ENCODE data around the gene DCBLD1.
"Not testable (repeated sequence)": the region's sequence is repeated elsewhere in the genome, so short reads cannot be mapped to it uniquely, and the experiment has no call there.

DCBLD1 gene

DNA sequence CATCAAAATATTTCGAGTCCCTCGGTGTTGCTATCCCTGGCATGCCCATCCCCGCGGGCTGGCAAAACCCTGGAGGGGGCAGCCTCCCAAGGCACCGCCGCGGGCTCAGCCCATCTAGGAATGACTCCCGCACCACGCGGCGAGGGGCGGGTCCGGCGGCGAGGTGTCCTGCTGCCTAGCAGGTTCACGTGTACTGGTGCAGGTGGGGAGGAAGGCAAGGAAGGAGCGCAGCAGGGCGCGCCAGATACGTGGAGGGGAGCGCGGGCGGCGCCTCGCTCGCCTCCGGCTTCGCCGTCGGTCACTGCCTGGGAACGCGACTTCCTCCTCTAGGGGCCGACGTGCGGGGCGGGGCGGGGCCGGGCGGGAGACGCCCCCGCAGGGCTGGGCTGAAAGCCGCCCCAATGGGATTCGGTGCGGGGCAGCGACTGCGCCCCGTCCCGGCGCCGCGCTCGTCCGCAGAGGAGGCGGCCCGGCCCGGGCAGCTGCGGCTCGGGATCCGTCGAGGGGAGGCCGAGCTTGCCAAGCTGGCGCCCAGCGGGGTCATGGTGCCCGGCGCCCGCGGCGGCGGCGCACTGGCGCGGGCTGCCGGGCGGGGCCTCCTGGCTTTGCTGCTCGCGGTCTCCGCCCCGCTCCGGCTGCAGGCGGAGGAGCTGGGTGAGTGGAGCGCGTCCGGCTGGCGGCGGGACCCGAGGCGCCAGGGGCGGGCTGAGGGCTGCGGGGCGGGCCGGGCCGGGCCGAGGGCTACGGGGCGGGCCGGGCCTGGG is at the start of gene DCBLD1:
Gene DCBLD1, plus strand, starts transcription at position 435 of the 764 bp plus-strand sequence. Its CDS starts 108 bp downstream, at position 543.
- H3K27ac ChIP-seq (ENCODE audit: low read depth, low read length): no peak within 1 kb of the TSS
- 0 out of 2 replicates have a peak, but pooled peaks cover 4% of the 10 kb centered on the region for H3K9me3 ChIP-seq (ENCODE audit: control insufficient read depth, insufficient read depth, low read length)
- peak within 1 kb of the TSS; percentile 44 for H3K4me3 ChIP-seq (ENCODE audit: low read length)
- H3K9me2 ChIP-seq (replicated peaks; ENCODE audit: control insufficient read depth, low read length): no peaks in the 10 kb centered on the region
- no peaks in the 10 kb centered on the region for H3K36me3 ChIP-seq (ENCODE audit: control insufficient read depth, low read length)
- no peaks in the 10 kb centered on the region for H3K4me1 ChIP-seq (ENCODE audit: control insufficient read depth, low read length)
- no peaks in the 10 kb centered on the region for H3K79me2 ChIP-seq (ENCODE audit: control insufficient read depth, low read length)
- no peak for TF ChIP-seq EZH2phosphoT487 (IDR thresholded peaks at IDR 0.05; ENCODE audit: borderline replicate concordance, low read length)
- TF ChIP-seq, protein P1, sequence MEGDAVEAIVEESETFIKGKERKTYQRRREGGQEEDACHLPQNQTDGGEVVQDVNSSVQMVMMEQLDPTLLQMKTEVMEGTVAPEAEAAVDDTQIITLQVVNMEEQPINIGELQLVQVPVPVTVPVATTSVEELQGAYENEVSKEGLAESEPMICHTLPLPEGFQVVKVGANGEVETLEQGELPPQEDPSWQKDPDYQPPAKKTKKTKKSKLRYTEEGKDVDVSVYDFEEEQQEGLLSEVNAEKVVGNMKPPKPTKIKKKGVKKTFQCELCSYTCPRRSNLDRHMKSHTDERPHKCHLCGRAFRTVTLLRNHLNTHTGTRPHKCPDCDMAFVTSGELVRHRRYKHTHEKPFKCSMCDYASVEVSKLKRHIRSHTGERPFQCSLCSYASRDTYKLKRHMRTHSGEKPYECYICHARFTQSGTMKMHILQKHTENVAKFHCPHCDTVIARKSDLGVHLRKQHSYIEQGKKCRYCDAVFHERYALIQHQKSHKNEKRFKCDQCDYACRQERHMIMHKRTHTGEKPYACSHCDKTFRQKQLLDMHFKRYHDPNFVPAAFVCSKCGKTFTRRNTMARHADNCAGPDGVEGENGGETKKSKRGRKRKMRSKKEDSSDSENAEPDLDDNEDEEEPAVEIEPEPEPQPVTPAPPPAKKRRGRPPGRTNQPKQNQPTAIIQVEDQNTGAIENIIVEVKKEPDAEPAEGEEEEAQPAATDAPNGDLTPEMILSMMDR (IDR thresholded peaks at IDR 0.05; ENCODE audit: low read depth, low read length, poor library complexity, severe bottlenecking): no peak
- no peaks in the 10 kb centered on the region for H3F3A ChIP-seq (ENCODE audit: control insufficient read depth, insufficient read depth)
- peaks cover 41% of the 10 kb centered on the region for H3K27me3 ChIP-seq (ENCODE audit: control insufficient read depth, low read length)
- H3K4me2 ChIP-seq (ENCODE audit: low read length): peak within 1 kb of the TSS; percentile 64
- H4K20me1 ChIP-seq (ENCODE audit: control insufficient read depth, insufficient read depth, low read depth, low read length): no peaks in the 10 kb centered on the region

DNA sequence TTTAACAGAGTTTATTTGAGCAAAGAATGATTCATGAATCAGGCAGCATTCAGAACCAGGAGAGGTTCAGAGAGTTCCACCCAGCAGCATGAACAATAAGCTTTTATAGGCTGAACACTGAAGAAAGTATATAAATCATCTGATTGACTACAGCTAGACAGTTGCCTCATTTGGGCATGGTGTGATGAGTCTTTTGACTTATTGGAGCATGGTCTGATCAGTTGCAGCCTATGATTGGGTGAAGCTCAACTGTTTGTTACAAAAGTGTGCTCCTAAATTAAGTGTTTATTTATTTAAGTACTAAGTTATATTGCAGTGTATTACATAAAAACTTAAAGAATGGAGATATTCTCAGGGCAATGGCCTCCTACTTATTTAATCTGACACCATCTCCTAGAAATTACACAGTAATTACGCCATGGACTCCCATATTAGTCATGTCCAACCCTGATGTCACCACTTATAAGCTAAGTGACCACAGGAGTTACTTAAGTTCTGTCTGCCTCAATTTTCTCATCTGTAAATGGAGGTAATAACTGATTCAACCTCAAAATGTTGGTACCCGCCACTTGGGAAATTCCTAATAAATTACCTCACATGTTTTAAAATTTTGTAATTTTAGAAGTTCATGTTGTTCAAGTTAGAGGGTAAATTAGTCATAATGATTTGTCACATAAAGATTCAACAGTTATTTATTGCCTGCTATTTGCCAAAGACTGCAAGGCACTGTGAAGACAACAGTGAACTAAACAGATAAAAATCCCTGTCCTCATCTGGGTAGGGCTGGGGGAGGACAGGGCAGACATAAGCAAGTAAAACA is 41.6 kb upstream of the DCBLD1 start:
- no peak for TF ChIP-seq EZH2phosphoT487 (IDR thresholded peaks at IDR 0.05; ENCODE audit: borderline replicate concordance, low read length)
- TF ChIP-seq, protein P1 (IDR thresholded peaks at IDR 0.05; ENCODE audit: low read depth, low read length, poor library complexity, severe bottlenecking): no peak
- Histone ChIP-seq H4K20me1 (ENCODE audit: control insufficient read depth, insufficient read depth, low read depth, low read length) (no peaks in the 10 kb centered on the region), H3K4me2 (ENCODE audit: low read length) (no peak overlapping the region), H3K4me3 (ENCODE audit: low read length) (no peak overlapping the region), H3K27me3 (ENCODE audit: control insufficient read depth, low read length) (0 out of 2 replicates have a peak, but pooled peaks cover 5% of the 10 kb centered on the region), H3F3A (ENCODE audit: control insufficient read depth, insufficient read depth) (no peaks in the 10 kb centered on the region), H3K27ac (ENCODE audit: low read depth, low read length) (no peak overlapping the region), H3K79me2 (ENCODE audit: control insufficient read depth, low read length) (no peaks in the 10 kb centered on the region), H3K4me1 (ENCODE audit: control insufficient read depth, low read length) (no peaks in the 10 kb centered on the region), H3K9me3 (ENCODE audit: control insufficient read depth, insufficient read depth, low read length) (no peaks in the 10 kb centered on the region), H3K36me3 (ENCODE audit: control insufficient read depth, low read length) (no peaks in the 10 kb centered on the region), H3K9me2 (replicated peaks; ENCODE audit: control insufficient read depth, low read length) (no peaks in the 10 kb centered on the region)

- no peaks in the 10 kb centered on the region for H3F3A ChIP-seq (ENCODE audit: control insufficient read depth, insufficient read depth)
- no peaks in the 10 kb centered on the region for H3K4me1 ChIP-seq (ENCODE audit: control insufficient read depth, low read length)
- H3K36me3 ChIP-seq (ENCODE audit: control insufficient read depth, low read length): no peaks in the 10 kb centered on the region
- H4K20me1 ChIP-seq (ENCODE audit: control insufficient read depth, insufficient read depth, low read depth, low read length): no peaks in the 10 kb centered on the region
- H3K4me3 ChIP-seq (ENCODE audit: low read length): no peak overlapping the region
- no peak overlapping the region for H3K27ac ChIP-seq (ENCODE audit: low read depth, low read length)
- no peaks in the 10 kb centered on the region for H3K79me2 ChIP-seq (ENCODE audit: control insufficient read depth, low read length)
- H3K27me3 ChIP-seq (ENCODE audit: control insufficient read depth, low read length): 0 out of 2 replicates have a peak, but pooled peaks cover 7% of the 10 kb centered on the region
- TF ChIP-seq, protein P1 (IDR thresholded peaks at IDR 0.05; ENCODE audit: low read depth, low read length, poor library complexity, severe bottlenecking): no peak
- no peak for TF ChIP-seq EZH2phosphoT487 (IDR thresholded peaks at IDR 0.05; ENCODE audit: borderline replicate concordance, low read length)
- no peak overlapping the region for H3K4me2 ChIP-seq (ENCODE audit: low read length)
- H3K9me2 ChIP-seq (replicated peaks; ENCODE audit: control insufficient read depth, low read length): no peaks in the 10 kb centered on the region
- no peaks in the 10 kb centered on the region for H3K9me3 ChIP-seq (ENCODE audit: control insufficient read depth, insufficient read depth, low read length)
Observed at GRCh38 chr6:117441824-117442264, 40.6 kb upstream of the DCBLD1 start.

GRCh38 chr6:117442313-117442712 is 40.2 kb upstream of the DCBLD1 start:
- not testable (repeated sequence) for H3K4me3 ChIP-seq (ENCODE audit: low read length); H3K27me3 ChIP-seq (ENCODE audit: control insufficient read depth, low read length); H3K27ac ChIP-seq (ENCODE audit: low read depth, low read length); H4K20me1 ChIP-seq (ENCODE audit: control insufficient read depth, insufficient read depth, low read depth, low read length); H3K36me3 ChIP-seq (ENCODE audit: control insufficient read depth, low read length); H3F3A ChIP-seq (ENCODE audit: control insufficient read depth, insufficient read depth); H3K79me2 ChIP-seq (ENCODE audit: control insufficient read depth, low read length); H3K4me1 ChIP-seq (ENCODE audit: control insufficient read depth, low read length); H3K9me2 ChIP-seq (replicated peaks; ENCODE audit: control insufficient read depth, low read length); H3K9me3 ChIP-seq (ENCODE audit: control insufficient read depth, insufficient read depth, low read length); H3K4me2 ChIP-seq (ENCODE audit: low read length)
